GM20431 (cell line): ENCODE measurements around the gene OBSCN.

Experiments used
- in situ Hi-C: fragments of 300-500 bp; cut with MseI, MboI; formaldehyde crosslinking; loops from one replicate; pipeline ENCODE4 v1.15.0; 2020; ENCODE audit warnings: low sequenced_read_pairs; ENCODE audit not compliant: unreplicated experiment

OBSCN gene

GRCh38 chr1:228359613-228360532 lies 152.0 kb downstream of the OBSCN start:
- in situ Hi-C loops, result no loop called here

- in situ Hi-C loops, result no loop called here
Observed at GRCh38 chr1:228360533-228361313, 152.9 kb downstream of the OBSCN start.

- in situ Hi-C loops, result no loop called here
Observed at GRCh38 chr1:228361314-228362140, 153.7 kb downstream of the OBSCN start.

- in situ Hi-C loops, result no loop called here
Observed at GRCh38 chr1:228362141-228362883, 154.5 kb downstream of the OBSCN start.

GRCh38 chr1:228362884-228363450 lies 155.1 kb downstream of the OBSCN start:
- in situ Hi-C loops, result no loop called here

GRCh38 chr1:228363686-228364067 lies 155.8 kb downstream of the OBSCN start:
- in situ Hi-C loops, result no loop called here

GRCh38 chr1:228364068-228364705 lies 156.3 kb downstream of the OBSCN start:
- in situ Hi-C loops, result no loop called here

- in situ Hi-C loops, result no loop called here
Observed at GRCh38 chr1:228364706-228365213, 156.9 kb downstream of the OBSCN start.

GRCh38 chr1:228365271-228366061 lies 157.6 kb downstream of the OBSCN start:
- in situ Hi-C loops, result no loop called here

- in situ Hi-C loops, result no loop called here
Observed at GRCh38 chr1:228366062-228366865, 158.4 kb downstream of the OBSCN start.

GRCh38 chr1:228366866-228367741 lies 159.3 kb downstream of the OBSCN start:
- in situ Hi-C loops, result no loop called here

GRCh38 chr1:228367798-228368791 lies 160.3 kb downstream of the OBSCN start:
- in situ Hi-C loops, result no loop called here

- in situ Hi-C loops, result no loop called here
Observed at GRCh38 chr1:228368801-228369607, 161.2 kb downstream of the OBSCN start.
